GM19452 (cell line): ENCODE results near the gene TRAF7.

Source experiments
- ATAC-seq: cut with Tn5 transposase; IDR thresholded peaks from one replicate; pipeline ENCODE4 v1.9.1; 2021; ENCODE audit not compliant: unreplicated experiment

Gene TRAF7

GRCh38 chr16:2212362-2213324 is 57.1 kb downstream of the TRAF7 start:
- no peak for ATAC-seq

- no peak for ATAC-seq
Measured at GRCh38 chr16:2213817-2214718, 58.5 kb downstream of the TRAF7 start.

GRCh38 chr16:2214719-2214968 is 59.1 kb downstream of the TRAF7 start, which contains the start of gene PGP:
PGP (minus strand) TSS chr16:2214840; CDS start chr16:2214777, 63 bp downstream.
- ATAC-seq: peak; percentile 87

GRCh38 chr16:2216330-2216729 is 60.7 kb downstream of the TRAF7 start:
- no peak for ATAC-seq

- ATAC-seq: peak; percentile 92
Measured at GRCh38 chr16:2223221-2223941, 67.8 kb downstream of the TRAF7 start, which contains the start of gene E4F1. E4F1 (plus strand) TSS chr16:2223591; CDS start chr16:2223614, 23 bp downstream.

- peak; percentile 9 for ATAC-seq
Measured at GRCh38 chr16:2223942-2224486, 68.4 kb downstream of the TRAF7 start.

GRCh38 chr16:2226245-2226793 is 70.7 kb downstream of the TRAF7 start:
- ATAC-seq: no peak

- ATAC-seq: no peak
Measured at GRCh38 chr16:2226918-2227317, 71.3 kb downstream of the TRAF7 start.
